Fibroblast of the conjunctiva (primary cell): ENCODE results near the gene CNTLN.
"Not testable (repeated sequence)": the region's sequence is repeated elsewhere in the genome, so short reads cannot be mapped to it uniquely, and the experiment has no call there.

Experiments
- DNase-seq: peaks from one replicate; pipeline ENCODE4 v3.0.0-alpha.2; 2010; ENCODE audit warnings: low read depth

The CNTLN gene

DNA sequence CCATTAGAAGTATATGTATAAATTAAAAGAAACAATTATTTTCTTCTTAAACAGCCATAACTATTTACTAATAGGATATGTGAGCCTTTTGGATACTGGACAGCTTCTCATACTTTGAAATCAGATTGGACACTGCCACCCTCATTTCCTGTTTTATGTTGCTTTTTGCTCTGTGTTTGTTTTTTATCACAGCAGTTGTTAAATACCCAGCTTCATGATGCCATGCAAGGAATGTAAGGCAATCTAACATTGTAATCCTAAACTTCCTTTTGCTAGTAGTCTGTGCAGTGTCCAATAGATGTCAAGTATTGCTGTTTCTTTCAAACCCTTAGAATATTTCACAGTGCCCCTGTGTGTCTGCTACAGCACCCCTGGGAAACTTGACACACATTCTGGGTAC is 56.2 kb downstream of the CNTLN start:
- DNase-seq, result no peak

GRCh38 chr9:17204611-17205152 is 69.8 kb downstream of the CNTLN start:
- no peak for DNase-seq

GRCh38 chr9:17216011-17216410 is 81.2 kb downstream of the CNTLN start:
- DNase-seq, result no peak

GRCh38 chr9:17216646-17217045 is 81.8 kb downstream of the CNTLN start:
- no peak for DNase-seq

DNA sequence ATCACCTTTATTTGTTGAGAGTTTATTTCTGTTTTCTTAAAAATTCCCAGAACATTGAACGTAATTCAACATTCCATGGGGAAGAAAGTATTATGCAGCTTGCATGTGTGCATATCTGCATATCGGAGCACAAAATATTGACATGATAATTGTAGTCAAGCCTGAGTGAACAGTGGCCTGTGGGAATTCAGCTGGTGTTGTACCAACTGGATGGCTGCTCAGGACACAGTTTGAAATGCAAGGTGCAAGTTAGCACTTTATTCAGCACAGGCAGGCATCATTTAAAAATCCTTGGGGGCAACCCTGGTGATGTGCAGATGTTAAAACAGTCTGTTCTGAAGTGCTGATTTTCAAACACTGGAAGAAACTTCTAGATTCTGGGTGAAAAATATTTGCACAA is 82.4 kb downstream of the CNTLN start:
- no peak for DNase-seq

- DNase-seq, result no peak
These were observed 84.4 kb downstream of the CNTLN start for GRCh38 chr9:17219261-17219660.

DNA sequence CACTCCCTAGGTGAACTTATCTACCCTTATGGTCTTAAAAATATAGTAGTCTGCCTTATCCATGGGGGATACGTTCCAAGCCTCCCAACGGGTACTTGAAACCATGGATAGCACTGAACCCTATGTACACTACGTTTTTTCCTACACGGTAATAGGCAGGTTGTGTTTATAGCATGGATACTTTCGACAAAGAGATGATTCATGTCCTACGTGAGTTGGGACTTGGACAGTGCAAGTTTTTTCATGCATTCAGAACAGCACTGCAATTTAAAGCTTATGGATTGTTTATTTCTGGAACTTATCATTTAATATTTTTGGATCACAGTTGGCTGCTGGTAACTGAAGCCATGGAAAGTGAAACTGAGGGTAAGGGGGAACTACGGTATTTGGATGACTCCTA is 88.1 kb downstream of the CNTLN start:
- no peak for DNase-seq

DNA sequence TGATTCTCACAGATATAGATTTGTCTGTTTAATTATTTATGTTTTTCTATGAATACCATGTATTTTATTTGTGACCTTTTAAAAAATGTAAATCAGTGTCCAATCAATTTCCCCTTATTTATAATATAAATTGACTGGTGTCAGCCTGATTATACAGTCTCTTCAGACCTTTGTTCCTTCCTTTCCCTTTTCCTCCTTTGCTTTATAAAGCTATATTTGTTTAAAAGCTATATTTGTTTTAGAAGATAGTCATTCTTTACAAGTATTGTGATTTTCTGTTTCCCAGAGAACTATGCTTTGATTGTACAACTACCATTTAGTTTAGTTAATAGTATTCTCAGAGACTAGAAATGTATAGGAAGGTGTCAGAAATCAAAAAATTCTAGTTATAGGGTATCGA is 90.6 kb downstream of the CNTLN start:
- no peak for DNase-seq

GRCh38 chr9:17229945-17230560 is 95.2 kb downstream of the CNTLN start:
- DNase-seq, result no peak

DNA sequence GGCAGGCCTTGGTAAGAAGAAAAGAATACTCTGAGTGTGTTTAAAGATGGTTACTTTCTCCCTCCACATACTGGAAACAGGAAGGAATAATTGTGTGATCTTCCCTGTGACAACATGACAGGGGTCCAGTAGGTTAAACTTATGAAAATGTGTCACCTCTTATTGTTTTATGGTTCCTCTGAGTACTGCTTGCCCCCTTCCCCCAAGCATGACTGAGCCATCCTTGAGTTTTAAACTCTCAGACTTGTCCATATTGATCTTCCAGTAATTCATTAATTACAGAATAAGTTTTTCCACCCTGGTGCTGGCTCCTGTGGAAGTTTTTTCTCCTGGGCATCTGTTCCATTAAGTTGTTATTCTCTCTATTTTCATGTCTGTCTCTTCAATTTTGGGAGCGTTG is 95.8 kb downstream of the CNTLN start:
- DNase-seq, result no peak

- DNase-seq, result no peak
These were observed 101.3 kb downstream of the CNTLN start for GRCh38 chr9:17236147-17236546.

DNA sequence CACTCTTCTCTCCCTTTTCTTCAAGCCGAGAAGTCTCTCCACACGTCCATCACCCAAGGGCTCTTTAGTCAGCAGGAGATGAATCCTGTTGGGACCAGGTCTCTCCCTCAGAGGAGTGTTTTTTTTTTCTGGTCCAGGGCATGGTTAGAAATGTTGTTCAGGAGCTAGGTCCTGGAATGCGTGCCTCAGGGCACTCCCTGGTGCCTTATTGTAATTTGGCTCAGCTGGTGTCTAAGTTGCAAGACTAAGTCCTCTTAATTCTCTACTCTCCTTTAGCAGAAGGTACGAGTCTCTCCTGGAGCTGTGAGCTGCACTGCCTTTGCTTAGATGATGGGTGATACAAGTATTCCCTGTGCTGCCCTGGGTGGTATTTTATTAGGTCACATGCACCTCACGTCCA is 111.9 kb downstream of the CNTLN start:
- DNase-seq, result no peak

DNA sequence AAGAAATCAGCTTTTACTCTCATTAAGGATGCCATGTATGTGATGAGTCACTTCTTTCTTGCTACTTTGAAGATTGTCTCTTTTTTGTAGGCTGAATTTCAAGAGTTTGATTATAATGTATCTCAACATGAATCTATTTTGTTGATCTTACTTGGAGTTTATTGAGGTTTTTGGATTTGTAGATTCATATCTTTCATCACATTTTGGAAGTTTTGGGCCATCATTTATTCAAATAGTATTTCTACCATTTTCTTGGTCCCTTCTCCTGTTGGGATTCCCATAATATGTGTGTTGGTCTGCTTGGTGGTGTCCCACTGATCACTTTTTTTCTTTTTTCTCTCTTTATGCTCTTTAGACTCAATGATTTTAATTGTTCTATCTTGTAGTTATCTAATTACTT is 116.3 kb downstream of the CNTLN start:
- no peak for DNase-seq

GRCh38 chr9:17268531-17269188 is 133.8 kb downstream of the CNTLN start:
- not testable (repeated sequence) for DNase-seq

DNA sequence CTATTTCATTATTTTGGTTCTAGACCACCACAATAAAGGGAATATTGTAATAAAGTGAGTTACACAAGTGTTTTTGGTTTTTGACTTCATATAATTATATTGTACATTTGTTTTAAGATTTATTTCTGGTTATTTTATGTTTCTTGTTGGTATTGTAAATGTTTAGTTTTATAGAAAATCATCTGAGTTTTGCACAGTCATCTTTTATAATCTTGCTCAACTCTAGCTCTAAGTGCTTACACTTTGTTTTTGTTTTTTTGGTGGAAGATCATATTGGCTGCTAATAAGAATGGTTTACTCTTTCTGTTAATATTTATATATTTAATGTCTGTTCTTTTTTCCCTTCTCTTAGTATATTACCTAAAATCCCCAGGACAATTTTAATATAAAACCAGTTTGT is 135.0 kb downstream of the CNTLN start:
- no peak for DNase-seq

GRCh38 chr9:17272536-17272935 is 137.7 kb downstream of the CNTLN start:
- no peak for DNase-seq

DNA sequence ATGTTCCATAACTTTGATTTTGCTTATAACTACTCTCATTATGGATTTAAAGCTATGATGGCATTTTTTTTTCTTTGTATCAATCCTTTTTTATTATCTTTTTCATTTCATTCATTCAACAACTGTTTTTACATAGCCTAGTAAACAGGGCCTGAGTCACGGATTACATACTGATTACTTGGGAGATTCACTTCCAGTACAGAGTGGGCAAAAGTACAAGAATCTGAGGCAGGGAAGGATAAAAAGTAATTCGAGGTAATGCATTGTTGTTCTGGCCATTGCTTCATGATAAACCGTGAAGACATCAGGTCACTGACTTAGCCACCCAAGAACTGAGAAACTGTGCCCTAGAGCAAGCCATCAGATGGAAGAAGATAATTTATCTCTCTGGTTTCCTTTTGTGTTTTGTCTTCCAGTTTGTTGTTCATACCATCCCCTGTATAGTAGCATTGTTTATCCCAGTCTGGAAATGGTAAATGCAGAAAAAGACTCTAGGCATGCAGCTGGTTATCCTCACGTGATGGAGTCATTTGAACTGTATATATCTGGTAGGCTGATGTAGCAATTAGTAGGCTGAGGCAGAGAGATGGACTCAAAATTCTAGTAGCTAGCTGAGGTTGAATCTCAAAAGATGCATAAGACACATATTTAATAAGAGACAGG is 145.6 kb downstream of the CNTLN start:
- peak; percentile 13 for DNase-seq

DNA sequence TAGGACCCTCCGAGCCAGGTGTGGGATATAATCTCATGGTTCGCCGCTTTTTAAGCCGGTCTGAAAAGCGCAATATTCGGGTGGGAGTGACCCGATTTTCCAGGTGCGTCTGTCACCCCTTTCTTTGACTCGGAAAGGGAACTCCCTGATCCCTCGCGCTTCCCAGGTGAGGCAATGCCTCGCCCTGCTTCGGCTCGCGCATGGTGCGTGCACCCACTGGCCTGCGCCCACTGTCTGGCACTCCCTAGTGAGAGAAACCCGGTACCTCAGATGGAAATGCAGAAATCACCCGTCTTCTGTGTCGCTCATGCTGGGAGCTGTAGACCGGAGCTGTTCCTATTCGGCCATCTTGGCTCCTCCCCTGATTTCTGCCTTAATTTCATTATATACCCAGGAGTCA is 155.8 kb downstream of the CNTLN start:
- not testable (repeated sequence) for DNase-seq

DNA sequence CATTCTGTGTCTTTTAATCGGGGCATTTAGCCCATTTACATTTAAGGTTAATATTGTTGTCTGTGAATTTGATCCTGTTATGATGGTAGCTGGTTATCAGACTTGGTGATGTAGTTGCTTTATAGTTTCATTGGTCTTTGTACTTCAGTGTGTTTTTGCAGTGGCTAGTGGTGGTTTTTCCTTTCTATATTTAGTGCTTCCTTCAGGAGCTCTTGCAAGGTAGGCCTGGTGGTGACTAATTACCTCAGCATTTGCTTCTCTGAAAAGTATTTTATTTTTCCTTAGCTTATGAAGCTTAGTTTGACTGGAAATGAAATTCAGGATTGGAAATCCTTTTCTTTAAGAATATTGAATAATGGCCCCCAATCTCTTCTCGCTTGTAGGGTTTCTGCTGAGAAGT is 156.9 kb downstream of the CNTLN start:
- no peak for DNase-seq

GRCh38 chr9:17293685-17294084 is 158.8 kb downstream of the CNTLN start:
- DNase-seq, result no peak

- no peak for DNase-seq
These were observed 160.2 kb downstream of the CNTLN start for GRCh38 chr9:17294822-17295624.

- DNase-seq, result no peak
These were observed 180.5 kb downstream of the CNTLN start for GRCh38 chr9:17315341-17315740.
